ENCODE results near the gene TJP1. TPM values are rescaled to one million over a fixed set of nuclear protein-coding genes. Genes with fewer than 3 reads are reported as not detected.

The TJP1 gene
- total RNA-seq, 1 experiment from 2014 or later = 140 TPM

GRCh38 chr15:29677455-29677854 lies 144.8 kb downstream of the TJP1 start:
- H3K27ac Mint-ChIP-seq = no peak overlapping the region
- H3K4me3 Mint-ChIP-seq = peak overlapping the region in 1 of 2 experiments; percentile 39; a peak in 1 of 5 replicates

More at GRCh38 chr15:29677455-29677854, 144.8 kb downstream of the TJP1 start:
- H2BK20ac ChIP-seq (ENCODE audit: low read depth, low read length, poor library complexity, severe bottlenecking) = no peak overlapping the region
- H3K4me2 ChIP-seq (ENCODE audit: insufficient read depth, insufficient read length, low read length) = no peak overlapping the region
- H3K18ac ChIP-seq (ENCODE audit: insufficient read length, low read depth, low read length) = no peak overlapping the region
- Mint-ChIP-seq H3K9me3 (no peaks in the 10 kb centered on the region), H3K36me3 (ENCODE audit: insufficient read depth in 1 of 3, low read depth in 3 of 3) (peaks cover 0 to 8% (median 2%) of the 10 kb centered on the region in 3 experiments; a peak in 2 of 7 replicates), H3K27me3 (ENCODE audit: low read depth) (peaks cover 7% of the 10 kb centered on the region), H3K4me1 (peaks cover 25 to 30% of the 10 kb centered on the region in 2 experiments)
- no peaks in the 10 kb centered on the region for H3K27me3 ChIP-seq (ENCODE audit: insufficient read depth, low read length)
- no peak overlapping the region for H2BK120ac ChIP-seq (ENCODE audit: low read depth, low read length, poor library complexity, severe bottlenecking)
- H4K5ac ChIP-seq (ENCODE audit: insufficient read length, low read depth, low read length) = no peak overlapping the region
- H3K9me3 ChIP-seq (ENCODE audit: control insufficient read depth, low read depth, low read length) = no peaks in the 10 kb centered on the region
- H2AFZ ChIP-seq (ENCODE audit: low read length) = no peak overlapping the region
- no peak overlapping the region for H3K23ac ChIP-seq (ENCODE audit: insufficient read length, low read depth, low read length)
- H2BK15ac ChIP-seq (ENCODE audit: low read depth, low read length) = no peak overlapping the region
- H3T11ph ChIP-seq (ENCODE audit: low read length) = no peak overlapping the region
- H2AK5ac ChIP-seq (ENCODE audit: insufficient read length, low read length) = no peak overlapping the region
- no peaks in the 10 kb centered on the region for H4K20me1 ChIP-seq (ENCODE audit: control insufficient read depth, insufficient read depth, insufficient read length)
- H2BK5ac ChIP-seq (ENCODE audit: insufficient read length, low read length) = no peak overlapping the region
- H4K91ac ChIP-seq (ENCODE audit: insufficient read length, low read depth, low read length) = no peak overlapping the region
- no peaks in the 10 kb centered on the region; the same call in 1 of the 2 replicates for H3K4me1 ChIP-seq (ENCODE audit: insufficient read depth, low read length)
- H3K79me2 ChIP-seq (ENCODE audit: insufficient read depth, low read length) = no peaks in the 10 kb centered on the region
- no peak for TF ChIP-seq CTCF (conservative IDR thresholded peaks at IDR 0.05)
- H4K8ac ChIP-seq (replicated peaks; ENCODE audit: insufficient read length, low read depth, low read length) = no peak overlapping the region
- no peak overlapping the region for H3K56ac ChIP-seq (ENCODE audit: insufficient read length, low read depth, low read length)
- H3K4ac ChIP-seq (ENCODE audit: low read depth, low read length) = no peak overlapping the region
- H3K9ac ChIP-seq (ENCODE audit: extremely low read depth, insufficient read length, low read length) = no peak overlapping the region
- peaks cover 12% of the 10 kb centered on the region for H3K23me2 ChIP-seq (ENCODE audit: insufficient read length, low read depth, low read length, poor library complexity, severe bottlenecking)
- H3K14ac ChIP-seq (ENCODE audit: insufficient read depth, low read length) = no peak overlapping the region
- H2BK12ac ChIP-seq (ENCODE audit: insufficient read length, low read depth, low read length) = no peak overlapping the region
- WGBS (ENCODE audit: extremely low coverage, insufficient read length, low lambda C conversion rate) = no CpG with 5 or more reads among the region's 4 CpGs
- peak; percentile 15 for DNase-seq
- H3K27ac ChIP-seq (ENCODE audit: insufficient read length, low read depth, low read length) = no peak overlapping the region
- H3K79me1 ChIP-seq (ENCODE audit: insufficient read depth, low read depth, low read length, poor library complexity, severe bottlenecking) = no peaks in the 10 kb centered on the region
